ENCODE results near the gene CYP24A1. TPM values are rescaled to one million over a fixed set of nuclear protein-coding genes. Genes with fewer than 3 reads are reported as not detected.

CYP24A1 gene
- total and polyA plus RNA-seq, 2 donors (not counting 1 experiment from before 2014, with no cell fraction given), result not detected

DNA sequence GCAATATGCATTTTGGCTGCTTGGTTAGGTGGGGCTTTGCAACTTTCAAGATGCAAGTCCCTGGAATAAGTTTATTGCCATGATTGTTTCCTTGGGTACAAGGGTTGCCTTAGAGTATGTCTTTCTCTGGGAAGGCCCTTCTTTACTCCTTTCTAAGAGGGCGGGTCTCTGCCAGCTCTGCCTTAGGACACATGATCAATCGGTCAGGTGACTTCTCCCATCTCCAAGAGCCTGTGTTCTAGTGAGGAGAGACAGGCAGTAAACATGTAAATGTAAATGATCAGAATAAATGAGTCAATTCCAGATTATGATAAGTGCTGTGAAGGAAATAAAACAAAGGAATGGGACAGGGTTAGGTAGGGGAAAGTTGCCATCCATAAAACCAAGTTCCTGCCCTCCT, 60.2 kb downstream of the CYP24A1 start:
- H3K79me2 ChIP-seq (ENCODE audit: control insufficient read depth, insufficient read depth, low read length), result no peaks in the 10 kb centered on the region
- Mint-ChIP-seq H3K27ac (no peak overlapping the region), H3K9me3 (ENCODE audit: insufficient read depth) (peaks cover 5% of the 10 kb centered on the region), H3K4me3 (no peak overlapping the region), H3K4me1 (no peaks in the 10 kb centered on the region), H3K27me3 (peaks cover 7% of the 10 kb centered on the region)
- ChIA-PET CTCF (no interaction called here), POLR2A (no interaction called here)
- H2AFZ ChIP-seq (ENCODE audit: insufficient read depth, low read depth, low read length, poor library complexity, severe bottlenecking), result no peak overlapping the region
- WGBS (ENCODE audit: insufficient coverage), result no CpG with 5 or more reads among the region's 2 CpGs
- DNase-seq (no peak), ATAC-seq (ENCODE audit: low read depth) (no peak)
- no peaks in the 10 kb centered on the region for H4K20me1 ChIP-seq (ENCODE audit: control insufficient read depth, insufficient read depth, low read length, poor library complexity, severe bottlenecking)
- TF ChIP-seq, protein P1, sequence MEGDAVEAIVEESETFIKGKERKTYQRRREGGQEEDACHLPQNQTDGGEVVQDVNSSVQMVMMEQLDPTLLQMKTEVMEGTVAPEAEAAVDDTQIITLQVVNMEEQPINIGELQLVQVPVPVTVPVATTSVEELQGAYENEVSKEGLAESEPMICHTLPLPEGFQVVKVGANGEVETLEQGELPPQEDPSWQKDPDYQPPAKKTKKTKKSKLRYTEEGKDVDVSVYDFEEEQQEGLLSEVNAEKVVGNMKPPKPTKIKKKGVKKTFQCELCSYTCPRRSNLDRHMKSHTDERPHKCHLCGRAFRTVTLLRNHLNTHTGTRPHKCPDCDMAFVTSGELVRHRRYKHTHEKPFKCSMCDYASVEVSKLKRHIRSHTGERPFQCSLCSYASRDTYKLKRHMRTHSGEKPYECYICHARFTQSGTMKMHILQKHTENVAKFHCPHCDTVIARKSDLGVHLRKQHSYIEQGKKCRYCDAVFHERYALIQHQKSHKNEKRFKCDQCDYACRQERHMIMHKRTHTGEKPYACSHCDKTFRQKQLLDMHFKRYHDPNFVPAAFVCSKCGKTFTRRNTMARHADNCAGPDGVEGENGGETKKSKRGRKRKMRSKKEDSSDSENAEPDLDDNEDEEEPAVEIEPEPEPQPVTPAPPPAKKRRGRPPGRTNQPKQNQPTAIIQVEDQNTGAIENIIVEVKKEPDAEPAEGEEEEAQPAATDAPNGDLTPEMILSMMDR (IDR thresholded peaks at IDR 0.05), result no peak
- TF ChIP-seq EZH2 (IDR thresholded peaks at IDR 0.05; ENCODE audit: borderline replicate concordance, insufficient read depth, low read depth, low read length, poor library complexity, severe bottlenecking), result no peak
- no peak overlapping the region for H3K4me3 ChIP-seq (ENCODE audit: control extremely low read depth in 1 of 5, extremely low read depth in 1 of 5, insufficient read depth in 1 of 5, low read depth in 2 of 5, low read length in 4 of 5)
- peaks cover 0 to 4% (median 0%) of the 10 kb centered on the region in 3 donors for H3K9me3 ChIP-seq (ENCODE audit: control extremely low read depth in 1 of 3, control insufficient read depth in 2 of 3, insufficient read depth in 1 of 3, low read length in 2 of 3)
- no peaks in the 10 kb centered on the region for H3K36me3 ChIP-seq (replicated peaks in 1 of 2; ENCODE audit: control extremely low read depth in 1 of 2, control insufficient read depth in 1 of 2, extremely low read depth in 1 of 2, insufficient read depth in 2 of 2, low read length in 1 of 2)
- intact Hi-C loops (cut with micrococcal nuclease), result no loop called here
- H3K4me2 ChIP-seq (replicated peaks; ENCODE audit: low read depth, low read length, poor library complexity, severe bottlenecking), result no peak overlapping the region
- H3K4me1 ChIP-seq (ENCODE audit: control insufficient read depth in 2 of 2, insufficient read depth in 2 of 2, low read length in 2 of 2), result no peaks in the 10 kb centered on the region
- H3K27ac ChIP-seq (ENCODE audit: low read length in 2 of 2), result no peak overlapping the region
- no peak overlapping the region for H3K9ac ChIP-seq (ENCODE audit: low read length)
- no peaks in the 10 kb centered on the region for H3K27me3 ChIP-seq (replicated peaks in 1 of 4; ENCODE audit: control extremely low read depth in 1 of 4, control insufficient read depth in 3 of 4, insufficient read depth in 4 of 4, low read length in 3 of 4)

DNA sequence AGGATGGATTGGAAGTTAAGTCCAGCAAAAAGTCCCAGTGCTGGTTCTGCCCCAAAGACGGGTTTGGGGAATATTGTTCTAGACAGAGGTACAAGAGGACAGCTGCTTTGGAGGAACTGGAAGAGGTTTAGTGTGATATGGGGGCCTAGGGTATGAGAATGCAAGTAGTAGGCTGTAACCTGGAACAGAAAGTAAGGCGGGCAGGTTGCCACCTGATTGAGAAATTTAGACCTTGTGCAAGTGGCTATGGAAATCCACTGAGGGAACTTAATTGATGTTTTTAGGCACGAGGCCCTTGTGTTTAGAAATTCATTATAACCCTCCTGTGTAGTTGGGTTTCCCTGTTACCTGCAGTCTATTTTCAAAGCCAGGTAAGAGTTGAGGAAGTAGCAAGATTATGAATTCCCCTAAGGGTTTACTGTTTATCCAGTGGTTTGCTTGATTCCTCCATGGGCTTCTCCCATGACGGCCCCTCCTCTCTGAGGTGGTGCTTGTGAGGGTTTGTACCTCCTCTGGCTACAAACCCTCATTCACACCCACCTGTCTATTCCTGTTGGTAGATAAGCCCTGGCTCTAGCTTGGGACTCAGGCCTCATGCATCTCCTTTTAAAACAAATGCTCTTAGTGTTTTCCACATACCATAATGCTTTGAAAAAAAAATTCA, 61.4 kb downstream of the CYP24A1 start:
- Histone ChIP-seq H3K4me3 (ENCODE audit: control extremely low read depth in 1 of 5, extremely low read depth in 1 of 5, insufficient read depth in 1 of 5, low read depth in 2 of 5, low read length in 4 of 5) (no peak overlapping the region), H3K4me2 (replicated peaks; ENCODE audit: low read depth, low read length, poor library complexity, severe bottlenecking) (no peak overlapping the region), H3K27ac (ENCODE audit: low read length in 2 of 2) (no peak overlapping the region), H3K27me3 (replicated peaks in 1 of 4; ENCODE audit: control extremely low read depth in 1 of 4, control insufficient read depth in 3 of 4, insufficient read depth in 4 of 4, low read length in 3 of 4) (no peaks in the 10 kb centered on the region), H3K79me2 (ENCODE audit: control insufficient read depth, insufficient read depth, low read length) (no peaks in the 10 kb centered on the region), H3K36me3 (replicated peaks in 1 of 2; ENCODE audit: control extremely low read depth in 1 of 2, control insufficient read depth in 1 of 2, extremely low read depth in 1 of 2, insufficient read depth in 2 of 2, low read length in 1 of 2) (no peaks in the 10 kb centered on the region), H3K9ac (ENCODE audit: low read length) (no peak overlapping the region), H3K4me1 (ENCODE audit: control insufficient read depth in 2 of 2, insufficient read depth in 2 of 2, low read length in 2 of 2) (no peaks in the 10 kb centered on the region), H3K9me3 (ENCODE audit: control extremely low read depth in 1 of 3, control insufficient read depth in 2 of 3, insufficient read depth in 1 of 3, low read length in 2 of 3) (peaks cover 0 to 4% (median 0%) of the 10 kb centered on the region in 3 donors), H2AFZ (ENCODE audit: insufficient read depth, low read depth, low read length, poor library complexity, severe bottlenecking) (no peak overlapping the region), H4K20me1 (ENCODE audit: control insufficient read depth, insufficient read depth, low read length, poor library complexity, severe bottlenecking) (no peaks in the 10 kb centered on the region)
- Mint-ChIP-seq H3K9me3 (ENCODE audit: insufficient read depth) (peaks cover 5% of the 10 kb centered on the region), H3K27ac (no peak overlapping the region), H3K27me3 (peaks cover 14% of the 10 kb centered on the region), H3K4me3 (no peak overlapping the region), H3K4me1 (no peaks in the 10 kb centered on the region)
- DNase-seq (no peak), ATAC-seq (ENCODE audit: low read depth) (no peak)
- 100% methylated on average over 2 of the region's 4 CpGs for WGBS (ENCODE audit: insufficient coverage)
- POLR2A ChIA-PET, result no interaction called here
- CTCF ChIA-PET, result no interaction called here
- intact Hi-C loops (cut with micrococcal nuclease), result no loop called here
- no peak for TF ChIP-seq EZH2 (IDR thresholded peaks at IDR 0.05; ENCODE audit: borderline replicate concordance, insufficient read depth, low read depth, low read length, poor library complexity, severe bottlenecking)

Measured in B cell (primary cell).